DOHH2 (cell line): ENCODE measurements around the gene TEAD3.

Experiments
- H3F3A ChIP-seq: fragments of 200-600 bp; sonication (generic), shearing (Covaris generic); 2 replicates; pipeline ENCODE4 v1.6.0; 2016; ENCODE audit warnings: antibody characterized with exemption, mild to moderate bottlenecking; ENCODE audit not compliant: control insufficient read depth, insufficient read depth
- H3K27ac ChIP-seq: fragments of 200-600 bp; sonication (generic); 2 replicates; pipeline ENCODE4 v1.5.1; 2014; ENCODE audit warnings: low read depth, mild to moderate bottlenecking, low read length, moderate library complexity
- H3K27me3 ChIP-seq: fragments of 200-600 bp; sonication (generic); 2 replicates; pipeline ENCODE4 v1.6.1; 2014; ENCODE audit warnings: mild to moderate bottlenecking, low read length, mixed read lengths; ENCODE audit not compliant: control insufficient read depth
- H3K36me3 ChIP-seq: fragments of 200-600 bp; sonication (generic); 2 replicates; pipeline ENCODE4 v1.6.1; 2014; ENCODE audit warnings: mild to moderate bottlenecking, low read length, moderate library complexity, mixed read lengths; ENCODE audit not compliant: control insufficient read depth
- H3K4me1 ChIP-seq: fragments of 200-600 bp; sonication (generic); 2 replicates; pipeline ENCODE4 v1.6.1; 2014; ENCODE audit warnings: mild to moderate bottlenecking, low read length, mixed read lengths; ENCODE audit not compliant: control insufficient read depth
- H3K4me2 ChIP-seq: fragments of 200-600 bp; sonication (generic); 2 replicates; pipeline ENCODE4 v1.6.0; 2014; ENCODE audit warnings: mild to moderate bottlenecking, low read length, moderate library complexity
- H3K4me3 ChIP-seq: fragments of 200-600 bp; sonication (generic); 2 replicates; pipeline ENCODE4 v1.5.1; 2014; ENCODE audit warnings: mild to moderate bottlenecking, low read length, mixed read lengths
- H3K79me2 ChIP-seq: fragments of 200-600 bp; sonication (generic); 2 replicates; pipeline ENCODE4 v1.6.1; 2014; ENCODE audit warnings: mild to moderate bottlenecking, low read length, mixed read lengths; ENCODE audit not compliant: control insufficient read depth
- H3K9me2 ChIP-seq: fragments of 200-600 bp; sonication (generic); replicated peaks from 2 replicates; pipeline ENCODE4 v1.6.1; 2014; ENCODE audit warnings: mild to moderate bottlenecking, low read length, mixed read lengths; ENCODE audit not compliant: control insufficient read depth
- H3K9me3 ChIP-seq: fragments of 200-600 bp; sonication (generic); 2 replicates; pipeline ENCODE4 v1.6.1; 2014; ENCODE audit warnings: antibody characterized with exemption, low read length, mixed read lengths; ENCODE audit not compliant: control insufficient read depth, insufficient read depth
- H4K20me1 ChIP-seq: fragments of 200-600 bp; sonication (generic); 2 replicates; pipeline ENCODE4 v1.6.0; 2014; ENCODE audit warnings: low read depth, mild to moderate bottlenecking, antibody characterized with exemption, low read length, moderate library complexity; ENCODE audit not compliant: control insufficient read depth, insufficient read depth
- CTCF ChIP-seq: fragments of 200-600 bp; sonication (generic); IDR thresholded peaks from one replicate; pipeline ENCODE4 v1.5.1; 2014; ENCODE audit warnings: antibody characterized with exemption, mild to moderate bottlenecking, low read depth, low read length; ENCODE audit not compliant: poor library complexity, severe bottlenecking
- EZH2phosphoT487 ChIP-seq: fragments of 200-600 bp; sonication (generic); IDR thresholded peaks from 2 replicates; pipeline ENCODE4 v1.6.1; 2017; ENCODE audit warnings: borderline replicate concordance, mild to moderate bottlenecking, antibody characterized with exemption, low read length, moderate library complexity, mixed read lengths

TEAD3 gene

GRCh38 chr6:35443341-35444030 is 53.4 kb downstream of the TEAD3 start:
- no peak overlapping the region for H3K4me2 ChIP-seq
- H3F3A ChIP-seq = no peaks in the 10 kb centered on the region
- no peak for TF ChIP-seq EZH2phosphoT487
- TF ChIP-seq CTCF = no peak
- H3K4me1 ChIP-seq = no peaks in the 10 kb centered on the region
- no peaks in the 10 kb centered on the region for H3K27me3 ChIP-seq
- no peak overlapping the region for H3K27ac ChIP-seq
- no peak overlapping the region for H3K4me3 ChIP-seq
- H4K20me1 ChIP-seq = no peaks in the 10 kb centered on the region
- no peaks in the 10 kb centered on the region for H3K9me2 ChIP-seq
- H3K9me3 ChIP-seq = no peaks in the 10 kb centered on the region
- no peaks in the 10 kb centered on the region for H3K36me3 ChIP-seq
- H3K79me2 ChIP-seq = no peaks in the 10 kb centered on the region

GRCh38 chr6:35442693-35443092 is 54.2 kb downstream of the TEAD3 start:
- Histone ChIP-seq H4K20me1 (no peaks in the 10 kb centered on the region), H3K9me3 (no peaks in the 10 kb centered on the region), H3K4me2 (no peak overlapping the region), H3K36me3 (no peaks in the 10 kb centered on the region), H3K27me3 (no peaks in the 10 kb centered on the region), H3F3A (no peaks in the 10 kb centered on the region), H3K4me1 (no peaks in the 10 kb centered on the region), H3K27ac (no peak overlapping the region), H3K4me3 (no peak overlapping the region), H3K9me2 (no peaks in the 10 kb centered on the region), H3K79me2 (no peaks in the 10 kb centered on the region)
- TF ChIP-seq CTCF = no peak
- TF ChIP-seq EZH2phosphoT487 = no peak

- H3K4me3 ChIP-seq = no peak overlapping the region
- no peaks in the 10 kb centered on the region for H3K9me3 ChIP-seq
- H3F3A ChIP-seq = no peaks in the 10 kb centered on the region
- H4K20me1 ChIP-seq = no peaks in the 10 kb centered on the region
- H3K4me1 ChIP-seq = no peaks in the 10 kb centered on the region
- H3K9me2 ChIP-seq = no peaks in the 10 kb centered on the region
- no peaks in the 10 kb centered on the region for H3K79me2 ChIP-seq
- no peaks in the 10 kb centered on the region for H3K36me3 ChIP-seq
- TF ChIP-seq CTCF = no peak
- TF ChIP-seq EZH2phosphoT487 = no peak
- no peak overlapping the region for H3K4me2 ChIP-seq
- no peaks in the 10 kb centered on the region for H3K27me3 ChIP-seq
- no peak overlapping the region for H3K27ac ChIP-seq
These were observed 55.2 kb downstream of the TEAD3 start for GRCh38 chr6:35441642-35442041.
